WTC11 (cell line): ENCODE measurements around the gene XRCC1. TPM values are rescaled to one million over a fixed set of nuclear protein-coding genes. Genes with fewer than 3 reads are reported as not detected.

ENCODE experiments used
- ATAC-seq: fragments of 200-7000 bp; cut with Tn5 transposase; 2 replicates; pipeline ENCODE4 v1.10.0; 2021; ENCODE audit warnings: mild to moderate bottlenecking, moderate library complexity
- CTCF ChIA-PET: fragments of 300-600 bp; sonication (Branson Sonifier 250); formaldehyde crosslinking; loops from one replicate; lab custom pipeline; 2021; ENCODE audit warnings: antibody characterized with exemption; lab: Charles Lee
- POLR2A ChIA-PET: fragments of 350-600 bp; sonication (Branson Sonifier 250); formaldehyde crosslinking; loops from one replicate; lab custom pipeline; 2021; ENCODE audit warnings: antibody characterized with exemption; lab: Charles Lee
- DNase-seq: peaks from one replicate; pipeline ENCODE4 v3.0.0; 2021; ENCODE audit warnings: low spot score
- H3K27ac Mint-ChIP-seq: 2 replicates; pipeline ENCODE4 v1.8.0; 2021; ENCODE audit warnings: mixed read lengths
- H3K27me3 Mint-ChIP-seq: 2 replicates; pipeline ENCODE4 v1.8.0; 2021; ENCODE audit warnings: low read depth, mild to moderate bottlenecking, moderate library complexity, mixed read lengths
- H3K36me3 Mint-ChIP-seq: 2 replicates; pipeline ENCODE4 v1.8.0; 2021; ENCODE audit warnings: mixed read lengths
- H3K4me1 Mint-ChIP-seq: 2 replicates; pipeline ENCODE4 v1.8.0; 2022; ENCODE audit warnings: mixed read lengths
- H3K4me3 Mint-ChIP-seq: 2 replicates; pipeline ENCODE4 v1.8.0; 2021; ENCODE audit warnings: mild to moderate bottlenecking, moderate library complexity, mixed read lengths
- H3K9me3 Mint-ChIP-seq: 2 replicates; pipeline ENCODE4 v1.8.0; 2021; ENCODE audit warnings: mixed read lengths
- CREB1 ChIP-seq: sonication (generic); formaldehyde crosslinking; IDR thresholded peaks from 2 replicates; pipeline ENCODE4 v1.8.0; 2023; ENCODE audit warnings: mild to moderate bottlenecking, missing genetic modification reagents
- ESRRA ChIP-seq: sonication (generic); formaldehyde crosslinking; IDR thresholded peaks from 2 replicates; pipeline ENCODE4 v1.8.1; 2022; ENCODE audit warnings: mild to moderate bottlenecking, missing genetic modification reagents, borderline replicate concordance
- IRF2 ChIP-seq: sonication (generic); formaldehyde crosslinking; IDR thresholded peaks from 2 replicates; pipeline ENCODE4 v1.8.0; 2022; ENCODE audit warnings: low read depth, missing genetic modification reagents, borderline replicate concordance
- KAT7 ChIP-seq: sonication (generic); formaldehyde crosslinking; IDR thresholded peaks from 2 replicates; pipeline ENCODE4 v1.8.1; 2023; ENCODE audit warnings: missing genetic modification reagents, mild to moderate bottlenecking, borderline replicate concordance
- ZNF416 ChIP-seq: fragments of 250-450 bp; sonication (Bioruptor Pico); IDR thresholded peaks from 2 replicates; pipeline ENCODE4 v1.9.0; 2021; ENCODE audit warnings: mild to moderate bottlenecking, inconsistent platforms
- total RNA-seq: library from RNA; stranded (reverse); gene quantifications from 3 replicates; pipeline ENCODE4 v1.2.3, GENCODE V29; 2021
- TF ChIP-seq, protein P1 (sequence below): sonication (generic); formaldehyde crosslinking; IDR thresholded peaks from 2 replicates; pipeline ENCODE4 v1.8.0; 2022; ENCODE audit warnings: missing genetic modification reagents
- TF ChIP-seq, protein P2 (sequence below): sonication (generic); formaldehyde crosslinking; IDR thresholded peaks from 2 replicates; pipeline ENCODE4 v1.8.0; 2023; ENCODE audit warnings: missing genetic modification reagents, mild to moderate bottlenecking, borderline replicate concordance
- TF ChIP-seq, protein P3 (sequence below): sonication (generic); formaldehyde crosslinking; IDR thresholded peaks from 2 replicates; pipeline ENCODE4 v1.8.1; 2022; ENCODE audit warnings: mild to moderate bottlenecking, missing genetic modification reagents, moderate library complexity, borderline replicate concordance
- TF ChIP-seq, protein P4 (sequence below): sonication (generic); formaldehyde crosslinking; conservative IDR thresholded peaks from 2 replicates; pipeline ENCODE4 v1.8.1; 2023; ENCODE audit warnings: mild to moderate bottlenecking, low read depth, missing genetic modification reagents, moderate library complexity

XRCC1 gene
- total RNA-seq, 1 experiment from 2014 or later: 48.3 TPM

DNA sequence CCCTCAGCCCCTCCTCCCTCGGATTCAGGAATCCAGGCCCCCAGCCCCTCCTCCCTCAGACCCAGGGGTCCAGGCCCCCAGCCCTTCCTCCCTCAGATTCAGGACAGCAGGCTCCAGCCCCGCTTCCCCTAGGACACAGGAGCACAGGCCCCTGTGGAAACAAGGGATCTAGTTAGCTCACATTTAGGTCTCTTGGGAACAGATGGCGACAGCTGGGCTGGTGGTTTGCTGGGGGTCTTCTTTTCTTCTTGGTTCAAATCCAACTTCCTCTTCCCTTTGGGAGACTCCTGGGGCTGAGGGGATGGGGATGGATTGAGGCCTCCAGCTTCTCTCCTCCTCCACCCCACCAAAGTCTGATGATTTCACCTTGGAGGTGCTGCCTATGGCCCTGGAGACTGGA, 22.7 kb downstream of the XRCC1 start:
- no peaks in the 10 kb centered on the region for H3K27me3 Mint-ChIP-seq
- H3K27ac Mint-ChIP-seq: no peak overlapping the region
- no peak overlapping the region for H3K4me3 Mint-ChIP-seq
- H3K4me1 Mint-ChIP-seq: peaks cover 7% of the 10 kb centered on the region
- DNase-seq: no peak
- H3K36me3 Mint-ChIP-seq: peaks cover 37% of the 10 kb centered on the region
- CTCF ChIA-PET: interaction anchor here (6.4 to 7.7 kb wide), 2 partner anchors 16 to 43 kb away, joined by 130 to 152 read pairs; partner anchors contain the start of genes IRGQ and ZNF576
- POLR2A ChIA-PET: no interaction called here
- TF ChIP-seq CREB1: no peak
- TF ChIP-seq, protein P1, sequence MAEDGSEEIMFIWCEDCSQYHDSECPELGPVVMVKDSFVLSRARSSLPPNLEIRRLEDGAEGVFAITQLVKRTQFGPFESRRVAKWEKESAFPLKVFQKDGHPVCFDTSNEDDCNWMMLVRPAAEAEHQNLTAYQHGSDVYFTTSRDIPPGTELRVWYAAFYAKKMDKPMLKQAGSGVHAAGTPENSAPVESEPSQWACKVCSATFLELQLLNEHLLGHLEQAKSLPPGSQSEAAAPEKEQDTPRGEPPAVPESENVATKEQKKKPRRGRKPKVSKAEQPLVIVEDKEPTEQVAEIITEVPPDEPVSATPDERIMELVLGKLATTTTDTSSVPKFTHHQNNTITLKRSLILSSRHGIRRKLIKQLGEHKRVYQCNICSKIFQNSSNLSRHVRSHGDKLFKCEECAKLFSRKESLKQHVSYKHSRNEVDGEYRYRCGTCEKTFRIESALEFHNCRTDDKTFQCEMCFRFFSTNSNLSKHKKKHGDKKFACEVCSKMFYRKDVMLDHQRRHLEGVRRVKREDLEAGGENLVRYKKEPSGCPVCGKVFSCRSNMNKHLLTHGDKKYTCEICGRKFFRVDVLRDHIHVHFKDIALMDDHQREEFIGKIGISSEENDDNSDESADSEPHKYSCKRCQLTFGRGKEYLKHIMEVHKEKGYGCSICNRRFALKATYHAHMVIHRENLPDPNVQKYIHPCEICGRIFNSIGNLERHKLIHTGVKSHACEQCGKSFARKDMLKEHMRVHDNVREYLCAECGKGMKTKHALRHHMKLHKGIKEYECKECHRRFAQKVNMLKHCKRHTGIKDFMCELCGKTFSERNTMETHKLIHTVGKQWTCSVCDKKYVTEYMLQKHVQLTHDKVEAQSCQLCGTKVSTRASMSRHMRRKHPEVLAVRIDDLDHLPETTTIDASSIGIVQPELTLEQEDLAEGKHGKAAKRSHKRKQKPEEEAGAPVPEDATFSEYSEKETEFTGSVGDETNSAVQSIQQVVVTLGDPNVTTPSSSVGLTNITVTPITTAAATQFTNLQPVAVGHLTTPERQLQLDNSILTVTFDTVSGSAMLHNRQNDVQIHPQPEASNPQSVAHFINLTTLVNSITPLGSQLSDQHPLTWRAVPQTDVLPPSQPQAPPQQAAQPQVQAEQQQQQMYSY (CRISPR knock-in tag): no peak
- TF ChIP-seq, protein P2, sequence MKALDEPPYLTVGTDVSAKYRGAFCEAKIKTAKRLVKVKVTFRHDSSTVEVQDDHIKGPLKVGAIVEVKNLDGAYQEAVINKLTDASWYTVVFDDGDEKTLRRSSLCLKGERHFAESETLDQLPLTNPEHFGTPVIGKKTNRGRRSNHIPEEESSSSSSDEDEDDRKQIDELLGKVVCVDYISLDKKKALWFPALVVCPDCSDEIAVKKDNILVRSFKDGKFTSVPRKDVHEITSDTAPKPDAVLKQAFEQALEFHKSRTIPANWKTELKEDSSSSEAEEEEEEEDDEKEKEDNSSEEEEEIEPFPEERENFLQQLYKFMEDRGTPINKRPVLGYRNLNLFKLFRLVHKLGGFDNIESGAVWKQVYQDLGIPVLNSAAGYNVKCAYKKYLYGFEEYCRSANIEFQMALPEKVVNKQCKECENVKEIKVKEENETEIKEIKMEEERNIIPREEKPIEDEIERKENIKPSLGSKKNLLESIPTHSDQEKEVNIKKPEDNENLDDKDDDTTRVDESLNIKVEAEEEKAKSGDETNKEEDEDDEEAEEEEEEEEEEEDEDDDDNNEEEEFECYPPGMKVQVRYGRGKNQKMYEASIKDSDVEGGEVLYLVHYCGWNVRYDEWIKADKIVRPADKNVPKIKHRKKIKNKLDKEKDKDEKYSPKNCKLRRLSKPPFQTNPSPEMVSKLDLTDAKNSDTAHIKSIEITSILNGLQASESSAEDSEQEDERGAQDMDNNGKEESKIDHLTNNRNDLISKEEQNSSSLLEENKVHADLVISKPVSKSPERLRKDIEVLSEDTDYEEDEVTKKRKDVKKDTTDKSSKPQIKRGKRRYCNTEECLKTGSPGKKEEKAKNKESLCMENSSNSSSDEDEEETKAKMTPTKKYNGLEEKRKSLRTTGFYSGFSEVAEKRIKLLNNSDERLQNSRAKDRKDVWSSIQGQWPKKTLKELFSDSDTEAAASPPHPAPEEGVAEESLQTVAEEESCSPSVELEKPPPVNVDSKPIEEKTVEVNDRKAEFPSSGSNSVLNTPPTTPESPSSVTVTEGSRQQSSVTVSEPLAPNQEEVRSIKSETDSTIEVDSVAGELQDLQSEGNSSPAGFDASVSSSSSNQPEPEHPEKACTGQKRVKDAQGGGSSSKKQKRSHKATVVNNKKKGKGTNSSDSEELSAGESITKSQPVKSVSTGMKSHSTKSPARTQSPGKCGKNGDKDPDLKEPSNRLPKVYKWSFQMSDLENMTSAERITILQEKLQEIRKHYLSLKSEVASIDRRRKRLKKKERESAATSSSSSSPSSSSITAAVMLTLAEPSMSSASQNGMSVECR (CRISPR knock-in tag): no peak
- TF ChIP-seq, protein P3, sequence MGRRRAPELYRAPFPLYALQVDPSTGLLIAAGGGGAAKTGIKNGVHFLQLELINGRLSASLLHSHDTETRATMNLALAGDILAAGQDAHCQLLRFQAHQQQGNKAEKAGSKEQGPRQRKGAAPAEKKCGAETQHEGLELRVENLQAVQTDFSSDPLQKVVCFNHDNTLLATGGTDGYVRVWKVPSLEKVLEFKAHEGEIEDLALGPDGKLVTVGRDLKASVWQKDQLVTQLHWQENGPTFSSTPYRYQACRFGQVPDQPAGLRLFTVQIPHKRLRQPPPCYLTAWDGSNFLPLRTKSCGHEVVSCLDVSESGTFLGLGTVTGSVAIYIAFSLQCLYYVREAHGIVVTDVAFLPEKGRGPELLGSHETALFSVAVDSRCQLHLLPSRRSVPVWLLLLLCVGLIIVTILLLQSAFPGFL (CRISPR knock-in tag): no peak
- TF ChIP-seq, protein P4, sequence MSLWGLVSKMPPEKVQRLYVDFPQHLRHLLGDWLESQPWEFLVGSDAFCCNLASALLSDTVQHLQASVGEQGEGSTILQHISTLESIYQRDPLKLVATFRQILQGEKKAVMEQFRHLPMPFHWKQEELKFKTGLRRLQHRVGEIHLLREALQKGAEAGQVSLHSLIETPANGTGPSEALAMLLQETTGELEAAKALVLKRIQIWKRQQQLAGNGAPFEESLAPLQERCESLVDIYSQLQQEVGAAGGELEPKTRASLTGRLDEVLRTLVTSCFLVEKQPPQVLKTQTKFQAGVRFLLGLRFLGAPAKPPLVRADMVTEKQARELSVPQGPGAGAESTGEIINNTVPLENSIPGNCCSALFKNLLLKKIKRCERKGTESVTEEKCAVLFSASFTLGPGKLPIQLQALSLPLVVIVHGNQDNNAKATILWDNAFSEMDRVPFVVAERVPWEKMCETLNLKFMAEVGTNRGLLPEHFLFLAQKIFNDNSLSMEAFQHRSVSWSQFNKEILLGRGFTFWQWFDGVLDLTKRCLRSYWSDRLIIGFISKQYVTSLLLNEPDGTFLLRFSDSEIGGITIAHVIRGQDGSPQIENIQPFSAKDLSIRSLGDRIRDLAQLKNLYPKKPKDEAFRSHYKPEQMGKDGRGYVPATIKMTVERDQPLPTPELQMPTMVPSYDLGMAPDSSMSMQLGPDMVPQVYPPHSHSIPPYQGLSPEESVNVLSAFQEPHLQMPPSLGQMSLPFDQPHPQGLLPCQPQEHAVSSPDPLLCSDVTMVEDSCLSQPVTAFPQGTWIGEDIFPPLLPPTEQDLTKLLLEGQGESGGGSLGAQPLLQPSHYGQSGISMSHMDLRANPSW (CRISPR knock-in tag): no peak
- TF ChIP-seq ESRRA (CRISPR knock-in tag): no peak
- TF ChIP-seq KAT7 (CRISPR knock-in tag): no peak
- TF ChIP-seq ZNF416 (CRISPR knock-in tag): no peak
- TF ChIP-seq, all 79 proteins: peak for 0
- no peak for ATAC-seq
- H3K9me3 Mint-ChIP-seq: no peaks in the 10 kb centered on the region

DNA sequence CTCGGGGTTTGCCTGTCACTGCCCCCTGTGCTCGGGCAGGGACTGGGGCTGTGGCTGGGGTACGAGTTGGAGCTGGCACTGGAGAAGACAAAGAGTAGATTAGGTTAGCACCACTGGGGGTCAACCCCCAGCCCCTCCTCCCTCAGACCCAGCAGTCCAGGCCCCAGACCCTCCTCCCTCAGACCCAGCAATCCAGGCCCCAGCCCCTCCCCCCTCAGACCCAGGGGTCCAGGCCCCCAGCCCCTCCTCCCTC, 23.2 kb downstream of the XRCC1 start:
- H3K27me3 Mint-ChIP-seq: no peaks in the 10 kb centered on the region
- ATAC-seq: no peak
- TF ChIP-seq IRF2: no peak
- H3K4me3 Mint-ChIP-seq: no peak overlapping the region
- peaks cover 7% of the 10 kb centered on the region for H3K4me1 Mint-ChIP-seq
- no peaks in the 10 kb centered on the region for H3K9me3 Mint-ChIP-seq
- POLR2A ChIA-PET: no interaction called here
- peaks cover 39% of the 10 kb centered on the region for H3K36me3 Mint-ChIP-seq
- CTCF ChIA-PET: interaction anchor here (6.4 to 7.7 kb wide), 2 partner anchors 16 to 43 kb away, joined by 130 to 152 read pairs; partner anchors contain the start of genes IRGQ and ZNF576
- no peak for DNase-seq
- H3K27ac Mint-ChIP-seq: no peak overlapping the region
